GM12878 (cell line): Measurements from ENCODE around the gene COQ10B.

ENCODE experiments used
- BMI1 ChIP-seq: fragments of 450-650 bp; IDR thresholded peaks from 2 replicates; pipeline ENCODE4 v1.6.1; 2016; ENCODE audit warnings: mild to moderate bottlenecking, moderate library complexity, borderline replicate concordance
- CEBPB ChIP-seq, 2 experiments: fragments of 150-350 bp in 1 of 2; IDR thresholded peaks; 2 replicates each; pipeline ENCODE4 v1.6.1; 2012 to 2014; ENCODE audit warnings: low read depth in 2 of 2, low read length in 2 of 2, borderline replicate concordance in 1 of 2, inconsistent platforms in 1 of 2
- CHD4 ChIP-seq: fragments of 200-600 bp; sonication (generic); IDR thresholded peaks from 2 replicates; pipeline ENCODE4 v1.6.1; 2016; ENCODE audit warnings: mild to moderate bottlenecking
- CTCF ChIP-seq, 3 experiments: IDR thresholded peaks in 2 of 3; conservative IDR thresholded peaks in 1 of 3; 2 replicates each; pipeline ENCODE4 v1.5.1; 2011; ENCODE audit warnings: low read depth in 3 of 3, low read length in 3 of 3, mild to moderate bottlenecking in 3 of 3, control low read depth in 2 of 3, moderate library complexity in 2 of 3, inconsistent platforms in 1 of 3, mixed read lengths in 1 of 3; ENCODE audit not compliant: control insufficient read depth in 2 of 3, insufficient read depth in 1 of 3; ENCODE audit errors: extremely low read depth in 1 of 3
- ETV6 ChIP-seq, 2 experiments: fragments of 450-650 bp in 1 of 2; IDR thresholded peaks in 1 of 2; conservative IDR thresholded peaks in 1 of 2; 2 replicates each; pipeline ENCODE4 v1.6.1; 2014; ENCODE audit warnings: antibody characterized with exemption in 1 of 2, borderline replicate concordance in 1 of 2, low read depth in 1 of 2, mild to moderate bottlenecking in 1 of 2, moderate library complexity in 1 of 2
- REST ChIP-seq: IDR thresholded peaks from 2 replicates; pipeline ENCODE4 v1.6.1; 2012; ENCODE audit warnings: mild to moderate bottlenecking, low read depth, low read length
- SMAD1 ChIP-seq: fragments of 450-650 bp; IDR thresholded peaks from 2 replicates; pipeline ENCODE4 v1.6.1; 2018; ENCODE audit warnings: mild to moderate bottlenecking, low read depth; ENCODE audit not compliant: partially characterized antibody
- SREBF1 ChIP-seq: IDR thresholded peaks from 2 replicates; pipeline ENCODE4 v1.6.1; 2012; ENCODE audit warnings: mild to moderate bottlenecking, low read length
- ZSCAN29 ChIP-seq: fragments of 450-650 bp; IDR thresholded peaks from 2 replicates; pipeline ENCODE4 v1.6.1; 2017; ENCODE audit warnings: mild to moderate bottlenecking, moderate library complexity
- TF ChIP-seq, protein P1 (sequence below): fragments of 450-650 bp; IDR thresholded peaks from 2 replicates; pipeline ENCODE4 v1.6.1; 2014; ENCODE audit warnings: mild to moderate bottlenecking

GRCh38 chr2:197487385-197487784 lies 34.0 kb downstream of the COQ10B start:
- TF ChIP-seq BMI1 (no peak), CEBPB (IDR thresholded peaks at IDR 0.05; ENCODE audit: borderline replicate concordance in 1 of 2, low read depth in 2 of 2, low read length in 2 of 2) (no peak), CHD4 (no peak), SREBF1 (no peak), CTCF (IDR thresholded peaks at IDR 0.05 in 2 of 3, conservative IDR thresholded peaks at IDR 0.05 in 1 of 3; ENCODE audit: control insufficient read depth in 2 of 3, extremely low read depth in 1 of 3, insufficient read depth in 1 of 3, low read depth in 3 of 3, low read length in 3 of 3) (no peak), REST (no peak), SMAD1 (no peak), ZSCAN29 (no peak), ETV6 (conservative IDR thresholded peaks at IDR 0.05 in 1 of 2, IDR thresholded peaks at IDR 0.05 in 1 of 2; ENCODE audit: borderline replicate concordance in 1 of 2, low read depth in 1 of 2) (no peak)
- TF ChIP-seq, protein P1, sequence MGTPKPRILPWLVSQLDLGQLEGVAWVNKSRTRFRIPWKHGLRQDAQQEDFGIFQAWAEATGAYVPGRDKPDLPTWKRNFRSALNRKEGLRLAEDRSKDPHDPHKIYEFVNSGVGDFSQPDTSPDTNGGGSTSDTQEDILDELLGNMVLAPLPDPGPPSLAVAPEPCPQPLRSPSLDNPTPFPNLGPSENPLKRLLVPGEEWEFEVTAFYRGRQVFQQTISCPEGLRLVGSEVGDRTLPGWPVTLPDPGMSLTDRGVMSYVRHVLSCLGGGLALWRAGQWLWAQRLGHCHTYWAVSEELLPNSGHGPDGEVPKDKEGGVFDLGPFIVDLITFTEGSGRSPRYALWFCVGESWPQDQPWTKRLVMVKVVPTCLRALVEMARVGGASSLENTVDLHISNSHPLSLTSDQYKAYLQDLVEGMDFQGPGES = no peak
